GM18498 (cell line): ENCODE measurements around the gene NPFF.

Experiments used
- ATAC-seq: cut with Tn5 transposase; IDR thresholded peaks from one replicate; pipeline ENCODE4 v1.9.1; 2021; ENCODE audit warnings: mild to moderate bottlenecking, moderate library complexity; ENCODE audit not compliant: unreplicated experiment

Gene NPFF

DNA sequence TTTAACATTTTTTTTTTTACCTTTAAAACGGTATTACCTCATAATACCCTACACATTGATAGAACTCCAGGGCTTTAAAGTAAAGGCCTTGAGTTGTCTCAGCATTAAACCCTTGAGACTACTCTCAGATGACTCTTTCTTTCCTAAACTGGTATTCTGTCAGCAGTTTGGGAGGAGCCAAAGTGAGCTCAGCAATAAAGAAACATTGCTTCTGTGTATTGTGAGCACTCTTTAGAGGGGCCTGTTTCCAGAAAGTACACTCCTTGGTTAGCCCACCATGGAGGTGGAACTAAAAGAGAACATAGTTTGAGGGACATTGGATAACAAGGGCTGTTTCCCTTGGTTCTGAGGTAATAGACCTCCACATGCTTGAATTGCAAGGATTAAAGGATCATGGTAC is 28.4 kb downstream of the NPFF start:
- no peak for ATAC-seq

DNA sequence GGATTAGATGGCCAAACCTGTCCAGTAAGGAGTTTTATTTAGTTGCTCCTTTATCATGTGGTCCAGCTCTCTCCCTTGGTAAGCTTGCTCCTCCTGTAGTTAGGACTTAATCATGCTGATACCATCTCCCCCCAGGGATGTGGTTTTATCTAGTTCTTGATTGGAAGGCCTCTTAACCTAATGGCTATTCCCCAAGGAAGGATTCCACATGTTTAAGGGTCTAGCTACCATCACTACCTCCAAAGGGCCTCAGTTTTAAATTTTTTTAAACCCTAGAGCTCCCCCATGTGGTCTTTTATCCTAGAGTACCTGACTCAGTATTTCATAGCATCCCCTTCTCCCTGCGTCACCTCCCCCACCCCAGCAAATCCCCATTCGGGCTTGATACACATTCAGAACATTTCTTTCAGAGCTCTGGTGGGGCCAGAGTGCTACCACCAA is 30.5 kb downstream of the NPFF start:
- no peak for ATAC-seq

DNA sequence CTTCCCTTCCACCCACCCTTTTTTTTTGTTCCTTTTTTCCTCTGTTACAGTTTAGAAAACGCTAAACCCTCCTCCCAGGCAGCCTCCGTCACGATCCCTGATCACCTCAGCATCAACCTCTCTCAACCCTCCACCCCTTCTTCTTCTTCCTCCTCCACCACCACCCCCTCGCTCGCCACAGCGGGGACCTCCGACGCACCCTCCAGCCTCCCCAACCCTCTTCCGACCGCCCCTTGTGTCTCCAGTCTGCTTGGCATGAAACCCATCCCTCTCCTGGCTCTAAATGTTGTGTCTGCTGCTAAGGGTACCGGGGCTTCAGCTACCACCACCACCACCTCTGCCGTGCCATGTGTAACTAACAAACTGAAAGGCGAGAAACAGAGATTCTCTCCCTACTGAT is 32.5 kb downstream of the NPFF start:
- no peak for ATAC-seq

DNA sequence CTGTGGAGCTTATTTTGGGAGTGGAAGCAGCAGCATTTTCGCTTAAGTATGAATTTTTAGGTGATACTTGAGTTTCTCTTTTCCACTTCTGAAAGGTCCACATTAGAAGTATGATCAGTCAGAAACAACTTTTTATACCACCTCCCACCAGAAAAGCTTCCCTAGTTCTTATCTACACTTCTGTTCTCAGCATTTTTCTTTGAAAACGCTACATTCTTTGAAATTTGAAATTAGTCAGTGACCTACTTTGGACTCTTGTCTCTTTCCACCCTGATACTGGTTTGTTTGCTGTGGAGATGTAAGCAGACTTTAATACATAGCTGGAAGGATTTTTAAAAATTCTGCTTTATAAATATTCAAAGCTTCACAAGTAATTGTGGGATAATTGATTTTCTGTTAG is 33.2 kb downstream of the NPFF start:
- no peak for ATAC-seq

DNA sequence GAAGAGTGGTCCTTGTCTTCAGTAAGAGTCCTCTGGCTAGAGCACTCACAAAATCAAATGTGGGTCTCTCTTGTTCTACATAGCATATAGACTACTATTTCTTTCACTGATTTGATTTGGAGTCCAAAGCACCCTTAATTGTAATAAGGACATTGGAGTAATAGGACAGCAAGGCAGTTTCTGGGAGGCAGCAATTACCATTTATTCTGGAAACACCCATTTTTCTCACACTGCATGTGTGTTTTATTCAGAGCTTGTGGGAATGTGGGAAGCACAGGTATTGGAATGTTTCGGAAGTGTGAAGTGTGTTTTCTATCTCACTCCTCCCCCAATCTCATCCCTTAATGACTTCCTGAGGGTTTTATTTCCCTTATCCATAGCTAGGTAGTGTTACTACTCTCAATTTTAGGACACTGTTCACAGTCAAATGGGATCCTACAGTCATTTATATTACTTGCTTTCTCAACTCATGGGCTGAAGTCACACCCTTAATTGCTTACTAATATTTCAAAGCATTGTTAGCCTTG is 35.2 kb downstream of the NPFF start:
- ATAC-seq: no peak

DNA sequence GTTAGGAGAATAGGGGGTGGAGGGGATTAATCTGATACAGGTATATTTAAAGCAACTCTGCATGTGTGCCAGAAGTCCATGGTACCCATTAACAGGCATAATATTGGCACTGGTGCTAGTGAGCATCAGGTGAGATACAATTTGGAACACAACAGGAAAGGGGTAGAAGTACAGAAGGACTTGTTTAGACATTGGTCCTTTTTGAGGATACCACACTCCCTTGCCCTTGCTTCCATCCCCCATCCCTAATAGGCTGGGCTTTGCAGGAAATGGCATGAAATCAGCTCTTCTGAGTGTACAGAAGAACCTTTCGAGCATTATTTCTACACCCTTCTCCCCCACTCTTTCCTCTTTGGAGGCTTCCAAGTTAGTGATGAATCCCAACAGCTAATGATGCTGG is 39.0 kb downstream of the NPFF start:
- no peak for ATAC-seq

DNA sequence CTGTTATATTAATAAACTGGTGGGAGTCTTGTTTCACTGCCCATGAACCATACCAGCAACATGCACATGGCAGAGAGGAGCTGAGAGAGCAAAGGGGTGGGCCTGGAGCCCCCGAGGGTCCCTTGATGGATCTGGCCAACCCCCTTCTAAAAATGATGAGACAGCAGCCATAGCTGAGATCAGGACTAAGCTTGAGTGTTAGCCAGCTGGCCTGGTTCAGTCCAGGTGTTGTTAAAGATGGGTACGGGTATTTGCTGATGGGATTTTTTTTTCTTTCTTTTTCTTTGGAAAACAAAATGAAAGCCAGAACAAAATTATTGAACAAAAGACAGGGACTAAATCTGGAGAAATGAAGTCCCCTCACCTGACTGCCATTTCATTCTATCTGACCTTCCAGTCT is 39.4 kb downstream of the NPFF start:
- ATAC-seq: no peak

DNA sequence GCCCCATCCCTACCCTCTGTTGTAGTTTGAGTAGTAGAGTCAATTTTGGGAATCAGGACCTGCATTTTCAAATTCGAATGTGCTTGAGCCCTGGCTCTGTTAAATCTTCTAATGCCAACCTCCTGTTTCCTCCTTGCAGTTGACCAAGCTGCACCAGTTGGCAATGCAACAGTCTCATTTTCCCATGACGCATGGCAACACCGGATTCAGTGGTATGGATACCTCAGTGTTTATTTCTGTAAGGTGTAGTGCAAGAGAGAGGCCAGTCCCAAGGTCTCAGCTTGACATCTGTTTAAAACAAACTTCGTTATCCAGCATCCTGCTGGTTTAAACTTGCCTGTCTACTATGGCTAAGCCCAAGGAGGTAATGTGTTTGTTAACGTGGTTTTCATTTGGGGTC is 40.2 kb downstream of the NPFF start:
- no peak for ATAC-seq

DNA sequence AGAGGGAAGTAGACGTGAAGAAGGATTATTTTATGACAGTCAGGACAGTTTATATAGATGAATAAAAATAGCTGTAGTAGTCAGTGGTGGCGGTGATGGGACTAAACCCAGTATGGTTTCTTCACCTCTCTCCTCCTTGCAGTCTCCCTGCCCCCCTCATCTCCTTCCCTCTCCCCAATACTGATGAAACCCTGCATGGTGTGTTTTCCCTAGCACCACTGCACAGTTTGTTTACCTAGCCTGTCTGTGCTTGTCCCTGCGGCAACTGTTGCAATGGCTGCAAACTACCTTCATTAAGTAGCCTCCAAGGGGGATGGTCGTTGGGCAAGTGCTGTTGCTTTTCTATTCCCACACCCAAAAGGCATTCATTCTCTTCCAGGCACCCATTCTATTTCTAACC is 40.6 kb downstream of the NPFF start:
- no peak for ATAC-seq

DNA sequence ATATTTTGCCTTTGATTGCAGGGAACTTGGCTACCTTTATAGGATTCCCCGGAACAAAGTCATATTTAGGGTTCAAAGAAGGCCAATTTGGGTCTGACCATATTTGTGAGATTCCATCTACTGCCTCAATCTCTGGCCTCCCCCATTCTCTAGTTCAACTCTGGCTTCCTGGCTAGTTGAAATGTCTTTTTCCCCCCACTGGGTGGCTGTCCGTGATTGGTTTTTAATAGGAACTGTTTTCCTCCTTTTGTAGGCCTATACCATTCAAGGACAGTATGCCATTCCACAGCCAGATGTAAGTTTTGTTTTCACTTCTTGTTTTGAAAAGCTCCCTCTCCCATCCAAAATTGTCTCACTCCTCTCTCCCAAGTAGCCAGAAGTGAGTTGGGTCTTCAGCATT is 41.6 kb downstream of the NPFF start:
- ATAC-seq: no peak

DNA sequence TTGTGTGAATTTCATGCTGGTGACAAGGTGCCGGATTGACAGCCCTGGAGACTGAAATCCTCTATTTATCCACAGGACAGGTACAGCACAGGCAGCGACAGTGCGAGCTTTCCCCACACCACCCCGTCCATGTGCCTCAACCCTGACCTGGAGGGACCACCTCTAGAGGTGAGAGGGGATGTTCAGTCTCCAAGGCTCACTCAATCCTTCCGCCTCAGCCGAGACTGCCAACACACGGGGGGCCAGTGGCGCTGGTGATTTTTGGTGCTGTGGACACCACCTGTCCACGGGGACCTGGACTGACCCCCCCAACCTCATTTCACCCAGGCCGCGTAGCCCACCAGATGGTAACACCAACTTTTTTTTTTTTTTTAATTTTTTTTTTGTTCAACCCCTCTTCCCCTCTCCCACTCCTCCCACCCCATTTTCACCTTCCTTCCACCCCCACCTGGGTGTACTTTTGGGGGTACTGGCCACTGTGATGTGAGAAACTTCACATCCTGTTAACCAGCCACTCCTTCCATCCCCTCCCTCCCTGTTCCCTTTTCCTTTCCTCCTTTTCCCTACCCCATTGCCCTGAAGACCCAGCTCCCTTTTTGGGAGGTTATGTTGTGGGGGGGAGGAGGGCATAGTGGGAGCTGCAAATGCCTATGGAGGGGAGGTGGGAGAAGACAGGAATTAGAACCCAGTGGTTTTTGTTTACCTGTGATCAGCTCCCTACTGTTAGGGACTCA is 42.4 kb downstream of the NPFF start:
- ATAC-seq: no peak

DNA sequence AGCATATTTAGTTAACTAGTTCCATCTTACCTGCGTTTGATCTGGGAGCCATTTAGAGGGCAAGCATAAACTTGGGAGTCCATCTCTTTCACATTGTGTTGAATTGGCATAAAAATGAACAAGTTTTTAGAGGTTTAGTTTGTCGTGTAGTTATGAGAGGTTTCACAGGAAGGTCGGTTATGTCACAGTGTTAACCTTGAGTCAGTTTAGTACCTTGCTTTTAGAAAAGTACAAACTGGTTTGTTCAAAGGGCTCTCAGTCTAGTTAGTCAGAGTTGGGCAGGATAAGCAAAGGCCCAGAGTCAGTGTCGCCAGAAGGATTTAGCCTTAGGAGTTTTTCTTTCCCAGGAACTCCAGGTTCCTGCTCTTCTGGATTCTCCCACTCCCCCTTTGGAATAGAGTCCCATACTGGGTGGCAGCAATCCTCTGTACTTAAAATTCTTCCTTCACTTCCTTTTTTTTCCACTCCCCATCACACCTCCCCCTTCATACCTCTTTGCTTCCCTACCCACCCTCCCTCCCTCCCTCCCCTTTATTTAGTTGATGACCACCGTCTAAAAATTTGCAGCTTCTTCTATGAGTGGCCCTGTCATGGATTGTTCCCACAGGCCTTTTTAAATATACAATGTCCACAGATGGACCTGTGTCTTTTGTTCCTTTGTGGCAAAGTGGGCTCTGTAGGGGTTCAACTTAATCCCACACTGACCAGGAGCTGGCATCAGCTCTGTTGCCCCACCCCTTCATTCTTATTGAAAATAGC is 43.3 kb downstream of the NPFF start:
- no peak for ATAC-seq

DNA sequence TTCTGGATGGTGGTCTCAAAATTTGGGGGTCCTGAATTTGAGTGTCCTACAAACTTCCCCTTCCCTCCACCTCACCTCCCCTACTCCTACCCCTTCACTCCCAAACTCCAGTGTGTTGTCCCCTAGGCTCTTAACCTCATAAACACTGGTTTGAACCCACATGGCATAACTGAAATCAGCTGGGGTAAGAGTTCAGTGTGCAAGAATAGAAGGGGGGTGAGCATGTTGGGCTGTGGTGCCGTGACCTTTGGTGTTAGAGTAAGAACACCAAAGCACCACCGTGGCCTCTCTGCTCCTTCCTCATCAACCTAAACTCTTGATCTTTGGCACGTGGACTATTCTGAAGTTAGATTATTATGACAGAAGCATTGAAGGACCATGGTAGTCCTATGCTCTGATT is 44.3 kb downstream of the NPFF start:
- no peak for ATAC-seq

DNA sequence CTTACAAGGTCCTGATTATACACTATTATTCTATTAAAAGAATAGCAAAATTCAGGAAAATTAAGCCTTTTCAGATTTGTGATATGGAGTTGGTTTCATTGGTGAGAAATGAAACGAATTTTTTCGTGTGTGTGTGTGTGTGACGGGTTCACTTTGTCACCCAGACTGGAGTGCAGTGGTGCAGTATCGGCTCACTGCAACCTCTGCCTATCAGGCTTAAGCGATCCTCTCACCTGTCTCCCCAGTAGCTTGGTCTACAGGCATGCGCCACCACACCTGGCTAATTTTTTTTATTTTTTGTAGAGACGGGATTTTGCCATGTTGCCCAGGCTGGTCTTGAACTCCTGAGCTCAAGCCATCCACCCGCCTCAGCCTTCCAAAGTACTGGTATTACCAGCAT is 45.7 kb downstream of the NPFF start:
- ATAC-seq: no peak

DNA sequence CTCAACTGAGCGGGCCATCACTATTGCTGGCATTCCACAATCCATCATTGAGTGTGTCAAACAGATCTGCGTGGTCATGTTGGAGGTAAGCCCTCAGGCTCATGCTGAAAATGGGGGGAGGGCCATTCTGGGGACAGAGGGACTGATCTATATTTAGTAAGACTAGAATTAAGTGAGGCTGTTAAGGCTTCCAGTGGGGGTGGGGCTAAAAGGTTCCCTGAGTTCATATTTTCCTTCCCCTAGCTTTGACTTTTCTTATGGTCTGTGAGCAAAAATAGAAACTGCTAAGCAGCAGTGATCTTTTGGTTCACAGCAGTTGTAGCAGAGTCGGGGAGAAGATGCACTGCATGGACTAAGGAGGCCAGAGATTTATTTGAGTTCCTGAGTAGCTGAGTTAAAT is 46.2 kb downstream of the NPFF start:
- ATAC-seq: no peak

DNA sequence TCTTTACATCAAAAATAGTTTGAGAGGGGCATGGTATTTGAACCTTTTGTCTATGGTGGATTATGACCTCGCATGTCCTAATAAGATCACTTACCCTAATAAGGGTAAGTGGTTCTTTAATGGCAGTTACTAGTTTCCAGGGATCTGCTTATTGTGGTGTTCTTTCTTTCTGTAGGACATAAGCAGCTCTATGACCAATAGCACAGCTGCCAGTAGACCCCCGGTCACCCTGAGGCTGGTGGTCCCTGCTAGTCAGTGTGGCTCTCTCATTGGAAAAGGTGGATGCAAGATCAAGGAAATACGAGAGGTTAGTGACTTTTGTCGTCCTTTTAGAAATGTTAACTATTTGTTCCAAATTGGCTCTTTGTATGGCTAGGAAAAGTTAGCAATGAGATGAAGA is 48.2 kb downstream of the NPFF start:
- ATAC-seq: no peak
